H9 (cell line): ENCODE data around the gene OR2T35. TPM values are rescaled to one million over a fixed set of nuclear protein-coding genes. Genes with fewer than 3 reads are reported as not detected.
"Not testable (repeated sequence)": the region's sequence is repeated elsewhere in the genome, so short reads cannot be mapped to it uniquely, and the experiment has no call there.

Experiments
- DNase-seq: peaks from one replicate; pipeline ENCODE4 v3.0.0-alpha.2; 2017
- H2AFZ ChIP-seq: one replicate; pipeline ENCODE4 v1.6.1; 2013; ENCODE audit warnings: mild to moderate bottlenecking, low read length, control low read depth, moderate library complexity
- H2AK5ac ChIP-seq: 2 replicates; pipeline ENCODE4 v1.6.1; 2013; ENCODE audit warnings: low read length, control low read depth, mixed read lengths; ENCODE audit not compliant: insufficient read length
- H2BK120ac ChIP-seq: one replicate; pipeline ENCODE4 v1.6.1; 2013; ENCODE audit warnings: low read depth, mild to moderate bottlenecking, low read length, control low read depth, inconsistent platforms; ENCODE audit not compliant: poor library complexity, severe bottlenecking
- H2BK12ac ChIP-seq: 2 replicates; pipeline ENCODE4 v1.6.1; 2013; ENCODE audit warnings: low read length, control low read depth, mixed read lengths, low read depth; ENCODE audit not compliant: insufficient read length
- H2BK15ac ChIP-seq: 2 replicates; pipeline ENCODE4 v1.6.1; 2013; ENCODE audit warnings: low read depth, low read length, control low read depth
- H2BK20ac ChIP-seq: one replicate; pipeline ENCODE4 v1.6.1; 2013; ENCODE audit warnings: low read depth, mild to moderate bottlenecking, low read length, control low read depth, inconsistent platforms; ENCODE audit not compliant: poor library complexity, severe bottlenecking
- H2BK5ac ChIP-seq: 2 replicates; pipeline ENCODE4 v1.6.1; 2013; ENCODE audit warnings: low read length, control low read depth, mixed read lengths; ENCODE audit not compliant: insufficient read length
- H3K14ac ChIP-seq: 2 replicates; pipeline ENCODE4 v1.6.1; 2013; ENCODE audit warnings: low read length, control low read depth; ENCODE audit not compliant: insufficient read depth
- H3K18ac ChIP-seq: 2 replicates; pipeline ENCODE4 v1.6.1; 2013; ENCODE audit warnings: low read depth, mild to moderate bottlenecking, mixed read lengths, low read length, control low read depth; ENCODE audit not compliant: insufficient read length
- H3K23ac ChIP-seq: 2 replicates; pipeline ENCODE4 v1.6.1; 2013; ENCODE audit warnings: low read length, control low read depth, mixed read lengths, low read depth; ENCODE audit not compliant: insufficient read length
- H3K23me2 ChIP-seq: 2 replicates; pipeline ENCODE4 v1.6.1; 2013; ENCODE audit warnings: low read depth, mild to moderate bottlenecking, mixed read lengths, low read length, control low read depth; ENCODE audit not compliant: insufficient read length, poor library complexity, severe bottlenecking
- H3K27ac ChIP-seq: 2 replicates; pipeline ENCODE4 v1.5.1; 2013; ENCODE audit warnings: low read length, control low read depth, mixed read lengths, low read depth; ENCODE audit not compliant: insufficient read length
- H3K27me3 ChIP-seq: 2 replicates; pipeline ENCODE4 v1.6.1; 2013; ENCODE audit warnings: low read length, control low read depth, inconsistent platforms; ENCODE audit not compliant: insufficient read depth
- H3K4ac ChIP-seq: 2 replicates; pipeline ENCODE4 v1.6.1; 2013; ENCODE audit warnings: low read depth, mild to moderate bottlenecking, control low read depth, inconsistent platforms, low read length, moderate library complexity
- H3K4me1 ChIP-seq: 2 replicates; pipeline ENCODE4 v1.6.1; 2013; ENCODE audit warnings: low read length, control low read depth, inconsistent platforms; ENCODE audit not compliant: insufficient read depth
- H3K4me2 ChIP-seq: 2 replicates; pipeline ENCODE4 v1.6.1; 2013; ENCODE audit warnings: low read length, control low read depth, mixed read lengths; ENCODE audit not compliant: insufficient read length, insufficient read depth
- H3K56ac ChIP-seq: 2 replicates; pipeline ENCODE4 v1.6.1; 2013; ENCODE audit warnings: low read depth, mild to moderate bottlenecking, mixed read lengths, low read length, control low read depth; ENCODE audit not compliant: insufficient read length
- H3K79me1 ChIP-seq: 2 replicates; pipeline ENCODE4 v1.6.1; 2013; ENCODE audit warnings: low read depth, mild to moderate bottlenecking, moderate library complexity, low read length, control low read depth, inconsistent platforms; ENCODE audit not compliant: insufficient read depth, poor library complexity, severe bottlenecking
- H3K79me2 ChIP-seq: 2 replicates; pipeline ENCODE4 v1.6.1; 2013; ENCODE audit warnings: low read length, control low read depth, inconsistent platforms; ENCODE audit not compliant: insufficient read depth
- H3K9ac ChIP-seq: 2 replicates; pipeline ENCODE4 v1.6.1; 2013; ENCODE audit warnings: low read length, control low read depth, mixed read lengths; ENCODE audit not compliant: insufficient read length; ENCODE audit errors: extremely low read depth
- H3K9me3 ChIP-seq: one replicate; pipeline ENCODE4 v1.6.1; 2013; ENCODE audit warnings: low read depth, low read length, inconsistent platforms; ENCODE audit not compliant: control insufficient read depth
- H3T11ph ChIP-seq: one replicate; pipeline ENCODE4 v1.6.1; 2013; ENCODE audit warnings: mild to moderate bottlenecking, low read length, control low read depth, inconsistent platforms
- H4K20me1 ChIP-seq: one replicate; pipeline ENCODE4 v1.6.1; 2013; ENCODE audit not compliant: control insufficient read depth, insufficient read length, insufficient read depth
- H4K5ac ChIP-seq: 2 replicates; pipeline ENCODE4 v1.6.1; 2013; ENCODE audit warnings: low read depth, mild to moderate bottlenecking, mixed read lengths, low read length, control low read depth; ENCODE audit not compliant: insufficient read length
- H4K8ac ChIP-seq: replicated peaks from 2 replicates; pipeline ENCODE4 v1.6.1; 2013; ENCODE audit warnings: low read length, control low read depth, mixed read lengths, low read depth; ENCODE audit not compliant: insufficient read length
- H4K91ac ChIP-seq: 2 replicates; pipeline ENCODE4 v1.6.1; 2013; ENCODE audit warnings: low read depth, mild to moderate bottlenecking, moderate library complexity, mixed read lengths, low read length, control low read depth; ENCODE audit not compliant: insufficient read length
- H3K27ac Mint-ChIP-seq, 3 experiments: 2 replicates in 2 of 3; 3 replicates in 1 of 3; pipeline ENCODE4 v1.8.0; 2020 to 2021; ENCODE audit warnings: mixed read lengths in 3 of 3, mild to moderate bottlenecking in 1 of 3, moderate library complexity in 1 of 3
- H3K27me3 Mint-ChIP-seq: 2 replicates; pipeline ENCODE4 v1.8.0; 2021; ENCODE audit warnings: low read depth, mild to moderate bottlenecking, moderate library complexity, mixed read lengths
- H3K36me3 Mint-ChIP-seq, 3 experiments: 2 replicates in 2 of 3; 3 replicates in 1 of 3; pipeline ENCODE4 v1.8.0; 2020 to 2021; ENCODE audit warnings: low read depth in 3 of 3, mixed read lengths in 3 of 3; ENCODE audit not compliant: insufficient read depth in 1 of 3
- H3K4me1 Mint-ChIP-seq, 2 experiments: 2 replicates each; pipeline ENCODE4 v1.8.0; 2020; ENCODE audit warnings: mixed read lengths in 2 of 2
- H3K4me3 Mint-ChIP-seq, 2 experiments: 2 replicates in 1 of 2; 3 replicates in 1 of 2; pipeline ENCODE4 v1.8.0; 2020 to 2021; ENCODE audit warnings: mild to moderate bottlenecking in 2 of 2, mixed read lengths in 2 of 2, moderate library complexity in 1 of 2
- H3K9me3 Mint-ChIP-seq, 2 experiments: 2 replicates in 1 of 2; 3 replicates in 1 of 2; pipeline ENCODE4 v1.8.0; 2020; ENCODE audit warnings: mild to moderate bottlenecking in 2 of 2, mixed read lengths in 2 of 2, moderate library complexity in 1 of 2
- WGBS: extraction: QIAGEN DNeasy Blood & Tissue Kit; methylation state at CpG from one replicate; pipeline ENCODE4 v1.1.7; 2013; ENCODE audit warnings: missing lambda C conversion rate, low lambda C conversion rate, mixed read lengths; ENCODE audit not compliant: insufficient read length; ENCODE audit errors: extremely low coverage; 5-methylcytosine and 5-hydroxymethylcytosine counted together
- long read RNA-seq: library from polyadenylated mRNA; unstranded; transcript quantifications from one replicate; pipeline ENCODE4 v2.0.0, GENCODE V29; 2020
- total RNA-seq: library from RNA; stranded (reverse); gene quantifications from 2 replicates; pipeline ENCODE4 v1.2.1, GENCODE V29; 2021

OR2T35 gene, protein sequence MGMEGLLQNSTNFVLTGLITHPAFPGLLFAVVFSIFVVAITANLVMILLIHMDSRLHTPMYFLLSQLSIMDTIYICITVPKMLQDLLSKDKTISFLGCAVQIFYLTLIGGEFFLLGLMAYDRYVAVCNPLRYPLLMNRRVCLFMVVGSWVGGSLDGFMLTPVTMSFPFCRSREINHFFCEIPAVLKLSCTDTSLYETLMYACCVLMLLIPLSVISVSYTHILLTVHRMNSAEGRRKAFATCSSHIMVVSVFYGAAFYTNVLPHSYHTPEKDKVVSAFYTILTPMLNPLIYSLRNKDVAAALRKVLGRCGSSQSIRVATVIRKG
- not detected in 2 replicates for total RNA-seq
- long read RNA-seq = 0 reads

DNA sequence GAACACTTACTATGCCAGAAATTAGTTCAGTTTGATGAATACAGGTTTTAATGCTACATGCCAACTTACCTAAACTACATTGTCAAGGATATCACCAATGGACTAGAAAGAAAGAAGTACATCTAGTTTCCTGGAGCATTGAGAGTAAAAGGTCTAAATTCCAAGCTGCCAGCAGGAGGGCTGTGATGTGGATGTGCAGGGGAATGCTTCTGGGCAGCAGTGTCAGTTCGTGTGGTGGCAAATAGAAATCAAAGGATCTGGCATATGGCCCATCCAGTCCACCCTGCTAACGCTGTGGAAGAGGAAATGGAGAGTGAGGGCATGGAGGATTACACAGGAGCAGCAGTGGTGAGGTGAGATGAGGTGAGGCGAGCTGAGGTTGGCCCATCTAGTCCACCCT, at the start of gene OR2T35:
OR2T35 (minus strand) TSS at position 101 of the 400 bp plus-strand sequence. CDS start 6,020 bp downstream, outside the sequence.
- H2BK5ac ChIP-seq, H3K9ac ChIP-seq, H3T11ph ChIP-seq, H3K4me1 Mint-ChIP-seq, H2BK20ac ChIP-seq, H3K4me1 ChIP-seq, H2AK5ac ChIP-seq, H3K18ac ChIP-seq, H2BK15ac ChIP-seq, H2BK12ac ChIP-seq, H3K4me2 ChIP-seq, H3K36me3 Mint-ChIP-seq, H3K79me2 ChIP-seq, H3K14ac ChIP-seq, H2BK120ac ChIP-seq, H3K79me1 ChIP-seq, H4K20me1 ChIP-seq, H3K27ac ChIP-seq, H3K23ac ChIP-seq, H3K23me2 ChIP-seq, DNase-seq, H4K91ac ChIP-seq, H3K27me3 ChIP-seq, H3K4ac ChIP-seq, H4K5ac ChIP-seq, H3K56ac ChIP-seq, H3K27ac Mint-ChIP-seq, H3K4me3 Mint-ChIP-seq, H4K8ac ChIP-seq, H3K9me3 ChIP-seq, H3K27me3 Mint-ChIP-seq, H2AFZ ChIP-seq: not testable (repeated sequence)
- peaks cover 17 to 33% of the 10 kb centered on the region in 2 experiments; a peak in 4 of 5 replicates for H3K9me3 Mint-ChIP-seq
- no CpG with 5 or more reads among the region's 3 CpGs for WGBS
